NCI-H345 treated with DMSO at 0.1 percent for 48 hours (cell line): ENCODE data around the gene FRRS1L.

Source experiments
- DNase-seq: peaks from one replicate; lab custom pipeline; 2025; ENCODE audit not compliant: unreplicated experiment; lab: John Stamatoyannopoulos, UW

The FRRS1L gene

GRCh38 chr9:109108318-109108717 lies 58.7 kb downstream of the FRRS1L start:
- no peak for DNase-seq

- no peak for DNase-seq
Measured at GRCh38 chr9:109107402-109108240, 59.4 kb downstream of the FRRS1L start.

- no peak for DNase-seq
Measured at GRCh38 chr9:109101810-109102209, 65.2 kb downstream of the FRRS1L start.

GRCh38 chr9:109101202-109101595 lies 65.8 kb downstream of the FRRS1L start:
- DNase-seq, result no peak

- no peak for DNase-seq
Measured at GRCh38 chr9:109100543-109101201, 66.4 kb downstream of the FRRS1L start.

GRCh38 chr9:109098960-109099308 lies 68.1 kb downstream of the FRRS1L start:
- DNase-seq, result no peak

- DNase-seq, result no peak
Measured at GRCh38 chr9:109098171-109098959, 68.7 kb downstream of the FRRS1L start.

GRCh38 chr9:109097146-109097545 lies 69.9 kb downstream of the FRRS1L start:
- no peak for DNase-seq

- DNase-seq, result no peak
Measured at GRCh38 chr9:109095321-109095720, 71.7 kb downstream of the FRRS1L start.

GRCh38 chr9:109094268-109094667 lies 72.8 kb downstream of the FRRS1L start:
- DNase-seq, result no peak

- DNase-seq, result no peak
Measured at GRCh38 chr9:109092587-109092986, 74.5 kb downstream of the FRRS1L start.

- no peak for DNase-seq
Measured at GRCh38 chr9:109092051-109092580, 74.9 kb downstream of the FRRS1L start.

GRCh38 chr9:109088221-109088620 lies 78.8 kb downstream of the FRRS1L start:
- no peak for DNase-seq

- no peak for DNase-seq
Measured at GRCh38 chr9:109087795-109088194, 79.3 kb downstream of the FRRS1L start.

- DNase-seq, result no peak
Measured at GRCh38 chr9:109086221-109086620, 80.8 kb downstream of the FRRS1L start.

- no peak for DNase-seq
Measured at GRCh38 chr9:109085510-109085909, 81.5 kb downstream of the FRRS1L start.

GRCh38 chr9:109083813-109084405 lies 83.1 kb downstream of the FRRS1L start:
- DNase-seq, result no peak

GRCh38 chr9:109083141-109083540 lies 83.9 kb downstream of the FRRS1L start:
- no peak for DNase-seq

- no peak for DNase-seq
Measured at GRCh38 chr9:109082091-109082620, 84.9 kb downstream of the FRRS1L start.
